Measurements from ENCODE around the gene CXCL14.

The CXCL14 gene

GRCh38 chr5:135570453-135570764, 8.4 kb downstream of the CXCL14 start:
- H3K4me3 ChIP-seq (ENCODE audit: low read depth, low read length), result no peak overlapping the region
- no peak for TF ChIP-seq CTCF (IDR thresholded peaks at IDR 0.05; ENCODE audit: control insufficient read depth, extremely low read depth, insufficient read depth)
- DNase-seq (ENCODE audit: low read depth), result no peak

GRCh38 chr5:135569755-135570452, 8.9 kb downstream of the CXCL14 start:
- H3K4me3 ChIP-seq (ENCODE audit: low read depth, low read length), result no peak overlapping the region
- DNase-seq (ENCODE audit: low read depth), result no peak
- peak; percentile 73 for TF ChIP-seq CTCF (IDR thresholded peaks at IDR 0.05; ENCODE audit: control insufficient read depth, extremely low read depth, insufficient read depth)

- no peak for DNase-seq (ENCODE audit: low read depth)
- no peak overlapping the region for H3K4me3 ChIP-seq (ENCODE audit: low read depth, low read length)
- no peak for TF ChIP-seq CTCF (IDR thresholded peaks at IDR 0.05; ENCODE audit: control insufficient read depth, extremely low read depth, insufficient read depth)
These were observed 9.8 kb downstream of the CXCL14 start for GRCh38 chr5:135568923-135569360.

- TF ChIP-seq CTCF (IDR thresholded peaks at IDR 0.05; ENCODE audit: control insufficient read depth, extremely low read depth, insufficient read depth), result no peak
- DNase-seq (ENCODE audit: low read depth), result no peak
- no peak overlapping the region for H3K4me3 ChIP-seq (ENCODE audit: low read depth, low read length)
These were observed 10.5 kb downstream of the CXCL14 start for GRCh38 chr5:135568246-135568645.

- no peak for DNase-seq (ENCODE audit: low read depth)
- no peak overlapping the region for H3K4me3 ChIP-seq (ENCODE audit: low read depth, low read length)
- TF ChIP-seq CTCF (IDR thresholded peaks at IDR 0.05; ENCODE audit: control insufficient read depth, extremely low read depth, insufficient read depth), result no peak
These were observed 11.1 kb downstream of the CXCL14 start for GRCh38 chr5:135567661-135568060.

- no peak for TF ChIP-seq CTCF (IDR thresholded peaks at IDR 0.05; ENCODE audit: control insufficient read depth, extremely low read depth, insufficient read depth)
- DNase-seq (ENCODE audit: low read depth), result no peak
- H3K4me3 ChIP-seq (ENCODE audit: low read depth, low read length), result no peak overlapping the region
These were observed 12.1 kb downstream of the CXCL14 start for GRCh38 chr5:135566422-135567400.

All from LNCaP clone FGC (cell line).